HUES48 (cell line): ENCODE data around the gene TRPC4.

Source experiments
- H3K27ac ChIP-seq: one replicate; pipeline ENCODE4 v1.7.0; 2013; ENCODE audit warnings: low read depth, low read length, inconsistent platforms
- H3K27me3 ChIP-seq: 2 replicates; pipeline ENCODE4 v1.6.1; 2013; ENCODE audit warnings: mild to moderate bottlenecking, low read length; ENCODE audit not compliant: control insufficient read depth, insufficient read depth
- H3K36me3 ChIP-seq: 2 replicates; pipeline ENCODE4 v1.6.1; 2013; ENCODE audit warnings: low read length; ENCODE audit not compliant: control insufficient read depth, insufficient read depth
- H3K4me1 ChIP-seq: 2 replicates; pipeline ENCODE4 v1.6.1; 2013; ENCODE audit warnings: mild to moderate bottlenecking, low read length; ENCODE audit not compliant: control insufficient read depth, insufficient read depth
- H3K4me3 ChIP-seq: 2 replicates; pipeline ENCODE4 v1.5.1; 2013; ENCODE audit warnings: mild to moderate bottlenecking, low read depth, low read length
- H3K9ac ChIP-seq: 2 replicates; pipeline ENCODE4 v1.6.1; 2013; ENCODE audit warnings: mild to moderate bottlenecking, low read depth, low read length, moderate library complexity
- H3K9me3 ChIP-seq: 2 replicates; pipeline ENCODE4 v1.6.1; 2013; ENCODE audit warnings: low read length; ENCODE audit not compliant: control insufficient read depth, insufficient read depth

The TRPC4 gene

GRCh38 chr13:37641391-37641790 is 228.2 kb downstream of the TRPC4 start:
- Histone ChIP-seq H3K9me3 (no peaks in the 10 kb centered on the region), H3K4me1 (peaks cover 10% of the 10 kb centered on the region), H3K27me3 (no peaks in the 10 kb centered on the region), H3K36me3 (no peaks in the 10 kb centered on the region), H3K9ac (no peak overlapping the region), H3K4me3 (no peak overlapping the region), H3K27ac (no peak overlapping the region)

GRCh38 chr13:37640499-37640898 is 229.1 kb downstream of the TRPC4 start:
- H3K4me3 ChIP-seq, result no peak overlapping the region
- H3K27me3 ChIP-seq, result no peaks in the 10 kb centered on the region
- no peak overlapping the region for H3K9ac ChIP-seq
- H3K36me3 ChIP-seq, result no peaks in the 10 kb centered on the region
- H3K9me3 ChIP-seq, result no peaks in the 10 kb centered on the region
- no peak overlapping the region for H3K27ac ChIP-seq
- peaks cover 7% of the 10 kb centered on the region for H3K4me1 ChIP-seq

GRCh38 chr13:37636701-37637100 is 232.9 kb downstream of the TRPC4 start:
- H3K27me3 ChIP-seq, result no peaks in the 10 kb centered on the region
- H3K9ac ChIP-seq, result no peak overlapping the region
- no peaks in the 10 kb centered on the region for H3K9me3 ChIP-seq
- H3K36me3 ChIP-seq, result no peaks in the 10 kb centered on the region
- H3K27ac ChIP-seq, result no peak overlapping the region
- H3K4me1 ChIP-seq, result no peaks in the 10 kb centered on the region
- no peak overlapping the region for H3K4me3 ChIP-seq

GRCh38 chr13:37632294-37632693 is 237.3 kb downstream of the TRPC4 start:
- no peak overlapping the region for H3K27ac ChIP-seq
- no peaks in the 10 kb centered on the region for H3K36me3 ChIP-seq
- H3K27me3 ChIP-seq, result no peaks in the 10 kb centered on the region
- H3K9ac ChIP-seq, result no peak overlapping the region
- H3K4me1 ChIP-seq, result no peaks in the 10 kb centered on the region
- no peaks in the 10 kb centered on the region for H3K9me3 ChIP-seq
- no peak overlapping the region for H3K4me3 ChIP-seq

DNA sequence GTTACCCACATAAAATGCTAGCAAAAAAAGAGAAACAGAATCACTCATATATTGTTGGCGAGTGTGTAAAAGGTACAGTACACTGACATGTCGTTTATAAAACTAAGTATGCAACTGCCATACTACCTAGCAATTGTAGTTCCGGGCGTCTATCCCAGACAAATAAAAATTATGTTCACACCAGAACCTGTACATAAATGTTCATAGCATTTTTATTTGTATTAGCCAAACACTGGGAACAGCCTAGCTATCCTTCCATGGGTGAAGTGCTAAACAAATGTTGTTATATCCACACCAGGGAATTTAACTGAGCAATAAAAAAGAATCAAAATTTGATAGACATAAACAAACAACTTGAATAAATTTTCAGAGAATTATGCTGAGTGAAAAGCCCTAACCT is 242.1 kb downstream of the TRPC4 start:
- Histone ChIP-seq H3K4me3 (no peak overlapping the region), H3K27ac (no peak overlapping the region), H3K27me3 (no peaks in the 10 kb centered on the region), H3K9ac (no peak overlapping the region), H3K36me3 (no peaks in the 10 kb centered on the region), H3K4me1 (no peaks in the 10 kb centered on the region), H3K9me3 (no peaks in the 10 kb centered on the region)

DNA sequence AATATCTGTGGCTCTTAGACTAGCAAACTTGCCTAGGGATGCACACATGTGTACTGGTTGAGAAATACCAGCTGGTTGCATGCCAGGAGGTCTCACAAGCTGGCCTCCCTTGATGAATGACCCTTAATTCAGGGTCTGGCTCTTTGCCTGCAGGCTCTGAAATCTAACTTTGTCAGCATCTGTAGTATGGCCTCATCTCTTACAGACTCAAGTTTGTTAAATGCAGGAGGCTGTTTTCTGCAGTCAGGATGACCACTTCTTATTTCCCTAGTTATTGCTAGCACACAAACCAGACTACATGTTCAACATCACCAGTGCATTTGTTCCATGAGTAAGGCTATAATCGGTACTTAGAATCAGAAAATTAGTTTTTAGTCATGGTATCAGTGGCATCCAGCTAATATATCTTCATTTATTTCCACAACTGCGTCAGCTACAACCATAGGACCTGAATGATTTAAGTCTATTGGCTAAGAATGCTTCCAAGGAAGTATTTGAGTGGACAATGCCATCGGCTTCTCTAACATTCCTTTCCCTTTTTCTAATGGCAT is 247.7 kb downstream of the TRPC4 start:
- H3K27ac ChIP-seq, result no peak overlapping the region
- H3K4me3 ChIP-seq, result no peak overlapping the region
- no peak overlapping the region for H3K9ac ChIP-seq
- peaks cover 12% of the 10 kb centered on the region for H3K4me1 ChIP-seq
- H3K27me3 ChIP-seq, result no peaks in the 10 kb centered on the region
- no peaks in the 10 kb centered on the region for H3K9me3 ChIP-seq
- H3K36me3 ChIP-seq, result no peaks in the 10 kb centered on the region

GRCh38 chr13:37618554-37618953 is 251.0 kb downstream of the TRPC4 start:
- H3K4me3 ChIP-seq, result no peak overlapping the region
- H3K9me3 ChIP-seq, result no peaks in the 10 kb centered on the region
- peaks cover 17% of the 10 kb centered on the region for H3K4me1 ChIP-seq
- H3K27ac ChIP-seq, result no peak overlapping the region
- H3K9ac ChIP-seq, result no peak overlapping the region
- no peaks in the 10 kb centered on the region for H3K36me3 ChIP-seq
- H3K27me3 ChIP-seq, result no peaks in the 10 kb centered on the region

- Histone ChIP-seq H3K36me3 (no peaks in the 10 kb centered on the region), H3K9ac (no peak overlapping the region), H3K4me1 (peaks cover 17% of the 10 kb centered on the region), H3K9me3 (no peaks in the 10 kb centered on the region), H3K27me3 (no peaks in the 10 kb centered on the region), H3K4me3 (no peak overlapping the region), H3K27ac (no peak overlapping the region)
These were observed 252.4 kb downstream of the TRPC4 start for GRCh38 chr13:37617173-37617572.

- Histone ChIP-seq H3K36me3 (no peaks in the 10 kb centered on the region), H3K4me3 (no peak overlapping the region), H3K9me3 (no peaks in the 10 kb centered on the region), H3K9ac (no peak overlapping the region), H3K4me1 (peaks cover 17% of the 10 kb centered on the region), H3K27ac (no peak overlapping the region), H3K27me3 (no peaks in the 10 kb centered on the region)
These were observed 253.4 kb downstream of the TRPC4 start for GRCh38 chr13:37616131-37616530.

DNA sequence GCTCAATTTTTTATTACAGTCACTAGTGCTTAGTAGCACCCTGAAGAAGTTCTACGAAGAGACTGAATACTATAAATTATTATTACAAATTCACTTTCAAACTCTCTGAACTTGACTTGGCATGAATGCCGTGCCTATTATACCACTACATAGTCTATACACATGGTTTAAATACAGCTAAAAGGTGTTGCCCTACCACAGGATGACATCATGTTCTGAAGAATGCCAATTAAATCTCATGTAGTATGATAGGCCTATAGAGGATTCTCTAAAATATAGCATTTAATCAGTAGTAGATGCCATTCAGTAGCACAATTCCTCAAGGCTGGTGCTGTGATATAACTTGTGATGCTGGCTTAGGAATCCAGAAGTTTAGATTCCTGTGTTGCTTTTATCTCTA is 254.3 kb downstream of the TRPC4 start:
- Histone ChIP-seq H3K9ac (no peak overlapping the region), H3K4me1 (peaks cover 17% of the 10 kb centered on the region), H3K27me3 (no peaks in the 10 kb centered on the region), H3K36me3 (no peaks in the 10 kb centered on the region), H3K27ac (no peak overlapping the region), H3K9me3 (no peaks in the 10 kb centered on the region), H3K4me3 (no peak overlapping the region)

DNA sequence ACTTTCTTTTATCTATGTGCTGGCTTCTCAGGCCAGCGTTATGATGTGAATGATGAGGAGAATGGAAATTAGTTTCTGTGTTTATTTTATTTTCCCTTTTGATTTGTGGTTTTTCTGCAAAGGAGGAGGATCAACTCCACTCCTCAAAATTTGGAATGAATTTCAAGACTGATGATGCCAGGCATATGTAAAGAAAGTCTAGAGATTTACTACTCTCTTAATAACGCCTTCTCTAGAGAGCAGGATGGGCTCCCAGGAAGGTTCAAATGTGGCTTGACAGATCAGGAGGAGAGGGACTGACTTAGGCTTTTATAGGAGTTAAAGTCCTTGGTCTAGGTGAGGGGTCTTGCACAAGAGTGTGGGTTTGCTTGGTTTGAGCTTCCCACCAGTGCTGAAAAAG is 255.9 kb downstream of the TRPC4 start:
- no peak overlapping the region for H3K27ac ChIP-seq
- H3K4me3 ChIP-seq, result no peak overlapping the region
- peaks cover 19% of the 10 kb centered on the region for H3K4me1 ChIP-seq
- H3K27me3 ChIP-seq, result no peaks in the 10 kb centered on the region
- H3K36me3 ChIP-seq, result no peaks in the 10 kb centered on the region
- H3K9me3 ChIP-seq, result no peaks in the 10 kb centered on the region
- no peak overlapping the region for H3K9ac ChIP-seq

GRCh38 chr13:37613236-37613635 is 256.3 kb downstream of the TRPC4 start:
- Histone ChIP-seq H3K27ac (no peak overlapping the region), H3K27me3 (no peaks in the 10 kb centered on the region)

More at GRCh38 chr13:37613236-37613635, 256.3 kb downstream of the TRPC4 start:
- Histone ChIP-seq H3K4me1 (peaks cover 16% of the 10 kb centered on the region; the same call in 1 of the 2 replicates), H3K9me3 (no peaks in the 10 kb centered on the region), H3K36me3 (no peaks in the 10 kb centered on the region), H3K9ac (no peak overlapping the region), H3K4me3 (no peak overlapping the region)
